ENCODE data around the gene CYP4B1. TPM values are rescaled to one million over a fixed set of nuclear protein-coding genes. Genes with fewer than 3 reads are reported as not detected.
"Not testable (repeated sequence)": the region's sequence is repeated elsewhere in the genome, so short reads cannot be mapped to it uniquely, and the experiment has no call there.

CYP4B1 gene
- total and polyA plus RNA-seq, 10 of the 15 experiments (the other 5 are each of a cell fraction or from before 2014, with no cell fraction given), result 0.38 TPM; not detected in 9

- DNase-seq (ENCODE audit: low read depth, low spot score) (no peak), ATAC-seq (no peak), FAIRE-seq (no peak)
- ChIA-PET CTCF (no interaction called here), RAD21 (ENCODE audit: unreplicated experiment) (no interaction called here), SMC1A (ENCODE audit: uncharacterized antibody, unreplicated experiment) (no interaction called here), POLR2A (no interaction called here)
- no peaks in the 10 kb centered on the region for H4K20me1 ChIP-seq (ENCODE audit: control insufficient read depth, insufficient read depth)
- TF ChIP-seq MAX (IDR thresholded peaks at IDR 0.05; ENCODE audit: low read depth, low read length) (no peak), BCL11A (IDR thresholded peaks at IDR 0.05; ENCODE audit: low read depth, low read length) (no peak), NR2C2 (IDR thresholded peaks at IDR 0.05; ENCODE audit: borderline replicate concordance, control insufficient read depth, insufficient read length, low read depth) (no peak), YY1 (IDR thresholded peaks at IDR 0.05; ENCODE audit: low read depth, low read length) (no peak), BMI1 (IDR thresholded peaks at IDR 0.05; ENCODE audit: borderline replicate concordance) (no peak), RFX5 (IDR thresholded peaks at IDR 0.05; ENCODE audit: low read depth, low read length) (no peak), ZBTB40 (IDR thresholded peaks at IDR 0.05; ENCODE audit: borderline replicate concordance) (no peak), PAX5 (IDR thresholded peaks at IDR 0.05; ENCODE audit: borderline replicate concordance, low read depth, low read length) (no peak), IRF3 (IDR thresholded peaks at IDR 0.05) (no peak), ZZZ3 (IDR thresholded peaks at IDR 0.05; ENCODE audit: control insufficient read depth, insufficient read length, low read depth) (no peak)
- no peaks in the 10 kb centered on the region for H3K27me3 ChIP-seq (replicated peaks in 1 of 2; ENCODE audit: control insufficient read depth in 2 of 2, insufficient read depth in 2 of 2, low read length in 1 of 2)
- no peak overlapping the region for H3K27ac ChIP-seq (ENCODE audit: control insufficient read depth, insufficient read depth)
- H3K79me2 ChIP-seq (ENCODE audit: control insufficient read depth, insufficient read depth, low read length), result no peaks in the 10 kb centered on the region
- no peak overlapping the region for H3K4me3 ChIP-seq
- H3K4me2 ChIP-seq (ENCODE audit: control insufficient read depth, insufficient read depth), result no peak overlapping the region
- 0% methylated on average over 1 of the region's 1 CpG for WGBS (ENCODE audit: insufficient coverage, insufficient replicate concordance, low lambda C conversion rate, missing lambda C conversion rate)
- H3K9ac ChIP-seq (ENCODE audit: control insufficient read depth, insufficient read depth, low read length), result no peak overlapping the region
- no peaks in the 10 kb centered on the region for H3K36me3 ChIP-seq (ENCODE audit: control insufficient read depth in 2 of 2, insufficient read depth in 2 of 2, low read length in 1 of 2)
- no peaks in the 10 kb centered on the region; the same call in 2 of the 3 replicates for H3K9me3 ChIP-seq (replicated peaks; ENCODE audit: control insufficient read depth, insufficient read depth, low read length)
- in situ Hi-C loops (cut with MboI) (no loop called here), intact Hi-C loops (cut with micrococcal nuclease; ENCODE audit: unreplicated experiment) (no loop called here)
- no peak overlapping the region for H2AFZ ChIP-seq (ENCODE audit: control insufficient read depth, low read depth, low read length)
- no TSS peak for BruUV-seq (replicated peaks)
- no peaks in the 10 kb centered on the region for H3K4me1 ChIP-seq (ENCODE audit: control insufficient read depth, insufficient read depth, low read length)
These were observed 14.2 kb upstream of the CYP4B1 start for GRCh38 chr1:46784666-46785065.

- H3K4me3 ChIP-seq; POLR2A ChIA-PET; BruUV-seq (replicated peaks); FAIRE-seq; H3K4me2 ChIP-seq (ENCODE audit: control insufficient read depth, insufficient read depth); H3K36me3 ChIP-seq (ENCODE audit: control insufficient read depth in 2 of 2, insufficient read depth in 2 of 2, low read length in 1 of 2); H3K27ac ChIP-seq (ENCODE audit: control insufficient read depth, insufficient read depth); H4K20me1 ChIP-seq (ENCODE audit: control insufficient read depth, insufficient read depth); in situ Hi-C loops (cut with MboI); H3K4me1 ChIP-seq (ENCODE audit: control insufficient read depth, insufficient read depth, low read length); intact Hi-C loops (cut with micrococcal nuclease; ENCODE audit: unreplicated experiment); DNase-seq (ENCODE audit: low read depth, low spot score); H3K27me3 ChIP-seq (replicated peaks in 1 of 2; ENCODE audit: control insufficient read depth in 2 of 2, insufficient read depth in 2 of 2, low read length in 1 of 2); RAD21 ChIA-PET (ENCODE audit: unreplicated experiment); CTCF ChIA-PET; H2AFZ ChIP-seq (ENCODE audit: control insufficient read depth, low read depth, low read length); ATAC-seq; SMC1A ChIA-PET (ENCODE audit: uncharacterized antibody, unreplicated experiment); H3K9ac ChIP-seq (ENCODE audit: control insufficient read depth, insufficient read depth, low read length); H3K79me2 ChIP-seq (ENCODE audit: control insufficient read depth, insufficient read depth, low read length); H3K9me3 ChIP-seq (replicated peaks; ENCODE audit: control insufficient read depth, insufficient read depth, low read length): not testable (repeated sequence)
- WGBS (ENCODE audit: insufficient coverage, insufficient replicate concordance, low lambda C conversion rate, missing lambda C conversion rate), result 24% methylated on average over 4 of the region's 4 CpGs
These were observed 10.2 kb upstream of the CYP4B1 start for GRCh38 chr1:46788634-46789033.

Data from GM12878 (cell line).